ENCODE measurements around the gene MARK4.

- no peak for TF ChIP-seq ARNTL (CRISPR knock-in tag; IDR thresholded peaks at IDR 0.05; ENCODE audit: borderline replicate concordance, low read depth)
- TF ChIP-seq GLIS3 (CRISPR knock-in tag; IDR thresholded peaks at IDR 0.05) = no peak
- TF ChIP-seq TCF4 (CRISPR knock-in tag; IDR thresholded peaks at IDR 0.05; ENCODE audit: borderline replicate concordance) = no peak
- TF ChIP-seq ZC3H10 (CRISPR knock-in tag; IDR thresholded peaks at IDR 0.05) = no peak
- no peak for TF ChIP-seq PATZ1 (CRISPR knock-in tag; IDR thresholded peaks at IDR 0.05; ENCODE audit: borderline replicate concordance)
- TF ChIP-seq CREB5 (CRISPR knock-in tag; IDR thresholded peaks at IDR 0.05; ENCODE audit: low read depth) = no peak
- no peak for TF ChIP-seq ZNF565 (CRISPR knock-in tag; conservative IDR thresholded peaks at IDR 0.05; ENCODE audit: low read depth)
- TF ChIP-seq RARB (CRISPR knock-in tag; IDR thresholded peaks at IDR 0.05) = no peak
- no peak for TF ChIP-seq ZNF70 (CRISPR knock-in tag; IDR thresholded peaks at IDR 0.05)
- no peak for TF ChIP-seq ZFP3 (CRISPR knock-in tag; IDR thresholded peaks at IDR 0.05)
- no peak for TF ChIP-seq SNAI2 (CRISPR knock-in tag; IDR thresholded peaks at IDR 0.05)
- no peak for TF ChIP-seq PPARA (CRISPR knock-in tag; IDR thresholded peaks at IDR 0.05; ENCODE audit: borderline replicate concordance)
These were observed 12.5 kb upstream of the MARK4 start for GRCh38 chr19:45238556-45238955.
